HCT116 (cell line): ENCODE measurements around the gene HSPA4. TPM values are rescaled to one million over a fixed set of nuclear protein-coding genes. Genes with fewer than 3 reads are reported as not detected.

Experiments used
- ATAC-seq: fragments of 200-7000 bp; cut with Tn5 transposase; 2 replicates; pipeline ENCODE4 v1.9.1; 2020; ENCODE audit warnings: mild to moderate bottlenecking, moderate library complexity
- BruUV-seq: library from RNA; stranded (reverse); fragments of 400-500 nt; replicated peaks from 2 replicates; lab custom pipeline; 2021; lab: Mats Ljungman, UMichigan
- CTCF ChIA-PET: fragments of 300-600 bp; sonication (Branson Sonifier 250); formaldehyde crosslinking; loops from one replicate; lab custom pipeline; 2021; ENCODE audit warnings: antibody characterized with exemption; lab: Charles Lee
- POLR2A ChIA-PET: fragments of 300-600, 350-600 bp; sonication (Branson Sonifier 250); formaldehyde crosslinking; loops from one replicate; lab custom pipeline; 2021; ENCODE audit warnings: antibody characterized with exemption; lab: Charles Lee
- RAD21 ChIA-PET, 2 experiments: fragments of 300-600 bp; sonication (Branson Sonifier 250); formaldehyde crosslinking; loops; one replicate each; lab custom pipeline; 2023; ENCODE audit warnings: low total read pairs in 2 of 2; ENCODE audit not compliant: uncharacterized antibody in 2 of 2, unreplicated experiment in 2 of 2, low non-redundant PET in 1 of 2; lab: Charles Lee
- DNase-seq: peaks from one replicate; pipeline ENCODE4 v3.0.0-alpha.2; 2010; ENCODE audit warnings: low read depth, low spot score
- H2AFZ ChIP-seq: fragments of 200-600 bp; shearing (Covaris generic), sonication (generic); 2 replicates; pipeline ENCODE4 v1.6.1; 2017; ENCODE audit warnings: low read depth, mixed run types, mixed read lengths, antibody characterized with exemption, low read length; ENCODE audit not compliant: poor library complexity, severe bottlenecking
- H3K27ac ChIP-seq: 2 replicates; pipeline ENCODE4 v1.5.1; 2012; ENCODE audit warnings: low read depth, low read length
- H3K27me3 ChIP-seq: fragments of 200-600 bp; sonication (generic); 2 replicates; pipeline ENCODE4 v1.6.1; 2016; ENCODE audit warnings: mixed run types, low read length, mixed read lengths; ENCODE audit not compliant: insufficient read depth
- H3K36me3 ChIP-seq, 2 experiments: fragments of 200-500 bp in 1 of 2; fragments of 200-600 bp in 1 of 2; sonication (Bioruptor generic) in 1 of 2; sonication (generic) in 1 of 2; 2 replicates each; pipeline versions ENCODE4 v1.5.1 to v1.6.1; 2014 to 2016; ENCODE audit warnings: low read length in 2 of 2, inconsistent platforms in 1 of 2, mixed read lengths in 1 of 2, mixed run types in 1 of 2; ENCODE audit not compliant: insufficient read depth in 2 of 2, control insufficient read depth in 1 of 2
- H3K4me1 ChIP-seq, 2 experiments: fragments of 200-600 bp in 1 of 2; sonication (generic) in 1 of 2; 2 replicates each; pipeline versions ENCODE4 v1.5.1 to v1.6.1; 2012 to 2017; ENCODE audit warnings: low read length in 2 of 2, inconsistent platforms in 1 of 2, mild to moderate bottlenecking in 1 of 2, mixed read lengths in 1 of 2, mixed run types in 1 of 2, moderate library complexity in 1 of 2; ENCODE audit not compliant: insufficient read depth in 2 of 2, control insufficient read depth in 1 of 2
- H3K4me2 ChIP-seq: fragments of 200-600 bp; sonication (generic); 2 replicates; pipeline ENCODE4 v1.6.1; 2017; ENCODE audit warnings: mixed run types, low read length, mixed read lengths
- H3K4me3 ChIP-seq, 2 experiments: fragments of 200-600 bp in 1 of 2; sonication (generic) in 1 of 2; replicated peaks in 1 of 2; 2 replicates each; pipeline ENCODE4 v1.5.1; 2011 to 2016; ENCODE audit warnings: low read length in 2 of 2, control low read depth in 1 of 2, low read depth in 1 of 2, mild to moderate bottlenecking in 1 of 2, mixed read lengths in 1 of 2, mixed run types in 1 of 2
- H3K79me2 ChIP-seq: fragments of 200-600 bp; sonication (generic); 2 replicates; pipeline ENCODE4 v1.6.1; 2017; ENCODE audit warnings: mild to moderate bottlenecking, mixed run types, low read length, moderate library complexity, mixed read lengths; ENCODE audit not compliant: insufficient read depth
- H3K9ac ChIP-seq: fragments of 200-600 bp; sonication (generic); 2 replicates; pipeline ENCODE4 v1.6.1; 2016; ENCODE audit warnings: low read length, mixed read lengths
- H3K9me2 ChIP-seq: fragments of 200-600 bp; sonication (generic), shearing (Covaris generic); 2 replicates; pipeline ENCODE4 v1.6.1; 2017; ENCODE audit warnings: mixed run types, mild to moderate bottlenecking, moderate library complexity; ENCODE audit not compliant: insufficient read depth
- H3K9me3 ChIP-seq, 2 experiments: fragments of 200-500 bp in 1 of 2; fragments of 200-600 bp in 1 of 2; sonication (Bioruptor generic) in 1 of 2; sonication (generic) in 1 of 2; 2 replicates each; pipeline ENCODE4 v1.6.1; 2014 to 2017; ENCODE audit warnings: low read length in 2 of 2, mixed read lengths in 2 of 2, inconsistent platforms in 1 of 2, low read depth in 1 of 2, mild to moderate bottlenecking in 1 of 2, mixed run types in 1 of 2, moderate library complexity in 1 of 2; ENCODE audit not compliant: control insufficient read depth in 1 of 2, insufficient read depth in 1 of 2
- H4K20me1 ChIP-seq: fragments of 200-600 bp; sonication (generic), shearing (Covaris generic); 2 replicates; pipeline ENCODE4 v1.6.1; 2017; ENCODE audit warnings: mixed run types, mild to moderate bottlenecking, moderate library complexity; ENCODE audit not compliant: insufficient read depth
- ATF3 ChIP-seq: IDR thresholded peaks from 2 replicates; pipeline ENCODE4 v1.6.1; 2012
- ELF1 ChIP-seq: IDR thresholded peaks from 2 replicates; pipeline ENCODE4 v1.6.1; 2012; ENCODE audit warnings: low read depth, borderline replicate concordance
- EZH2 ChIP-seq: fragments of 200-600 bp; sonication (generic); IDR thresholded peaks from 2 replicates; pipeline ENCODE4 v1.6.1; 2017; ENCODE audit warnings: antibody characterized with exemption, mixed run types
- JUND ChIP-seq: IDR thresholded peaks from 2 replicates; pipeline ENCODE4 v1.6.1; 2012
- POLR2A ChIP-seq: IDR thresholded peaks from 2 replicates; pipeline ENCODE4 v1.7.0; 2011; ENCODE audit warnings: borderline replicate concordance; ENCODE audit not compliant: insufficient read depth, insufficient read length; ENCODE audit errors: extremely low read depth
- SIN3A ChIP-seq: IDR thresholded peaks from 2 replicates; pipeline ENCODE4 v1.6.1; 2012; ENCODE audit warnings: low read depth
- SP1 ChIP-seq: IDR thresholded peaks from 2 replicates; pipeline ENCODE4 v1.6.1; 2012; ENCODE audit warnings: low read depth
- TCF7L2 ChIP-seq: IDR thresholded peaks from 2 replicates; pipeline ENCODE4 v1.7.0; 2011; ENCODE audit warnings: borderline replicate concordance, inconsistent platforms; ENCODE audit not compliant: insufficient read depth, insufficient read length; ENCODE audit errors: extremely low read depth
- ZBTB33 ChIP-seq: IDR thresholded peaks from 2 replicates; pipeline ENCODE4 v1.6.1; 2011; ENCODE audit warnings: mild to moderate bottlenecking, low read length, moderate library complexity; ENCODE audit not compliant: insufficient replicate concordance; ENCODE audit errors: extremely low read depth
- ZFX ChIP-seq: fragments of 450-650 bp; IDR thresholded peaks from 2 replicates; pipeline ENCODE4 v1.6.1; 2017
- intact Hi-C: fragments of 100-400 bp; cut with micrococcal nuclease; formaldehyde crosslinking; loops from 2 replicates; pipeline ENCODE4 v1.10.0; 2022
- total RNA-seq: library from RNA; stranded (reverse); gene quantifications from one replicate; pipeline ENCODE4 v1.2.1, GENCODE V29; 2021; ENCODE audit not compliant: unreplicated experiment
- TF ChIP-seq, protein P1 (sequence below): IDR thresholded peaks from 2 replicates; pipeline ENCODE4 v1.6.1; 2012; ENCODE audit warnings: low read depth

Gene HSPA4
- total RNA-seq, 1 experiment from 2014 or later, result 212 TPM

DNA sequence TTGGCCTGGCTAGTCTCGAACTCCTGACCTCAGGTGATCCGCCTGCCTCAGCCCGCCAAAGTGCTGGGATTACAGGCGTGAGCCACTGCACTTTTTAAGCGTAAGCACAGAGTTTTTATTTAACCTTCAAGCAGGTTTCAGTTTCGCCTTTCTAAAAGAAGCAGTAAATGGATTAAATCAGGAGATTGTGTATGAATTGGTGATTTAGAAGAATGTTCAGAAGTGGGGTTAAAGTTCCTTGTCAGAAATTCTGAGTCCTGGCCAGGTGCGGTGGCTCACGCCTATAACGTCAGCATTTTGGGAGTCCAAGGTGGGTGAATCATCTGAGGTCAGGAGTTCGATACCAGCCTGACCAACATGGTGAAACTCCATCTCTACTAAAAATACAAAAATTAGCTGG is 12.2 kb downstream of the HSPA4 start:
- TF ChIP-seq TCF7L2 (no peak), ELF1 (no peak), SIN3A (no peak), JUND (no peak), SP1 (no peak), ATF3 (no peak), ZBTB33 (no peak), ZFX (no peak), POLR2A (no peak), EZH2 (no peak)
- TF ChIP-seq, protein P1, sequence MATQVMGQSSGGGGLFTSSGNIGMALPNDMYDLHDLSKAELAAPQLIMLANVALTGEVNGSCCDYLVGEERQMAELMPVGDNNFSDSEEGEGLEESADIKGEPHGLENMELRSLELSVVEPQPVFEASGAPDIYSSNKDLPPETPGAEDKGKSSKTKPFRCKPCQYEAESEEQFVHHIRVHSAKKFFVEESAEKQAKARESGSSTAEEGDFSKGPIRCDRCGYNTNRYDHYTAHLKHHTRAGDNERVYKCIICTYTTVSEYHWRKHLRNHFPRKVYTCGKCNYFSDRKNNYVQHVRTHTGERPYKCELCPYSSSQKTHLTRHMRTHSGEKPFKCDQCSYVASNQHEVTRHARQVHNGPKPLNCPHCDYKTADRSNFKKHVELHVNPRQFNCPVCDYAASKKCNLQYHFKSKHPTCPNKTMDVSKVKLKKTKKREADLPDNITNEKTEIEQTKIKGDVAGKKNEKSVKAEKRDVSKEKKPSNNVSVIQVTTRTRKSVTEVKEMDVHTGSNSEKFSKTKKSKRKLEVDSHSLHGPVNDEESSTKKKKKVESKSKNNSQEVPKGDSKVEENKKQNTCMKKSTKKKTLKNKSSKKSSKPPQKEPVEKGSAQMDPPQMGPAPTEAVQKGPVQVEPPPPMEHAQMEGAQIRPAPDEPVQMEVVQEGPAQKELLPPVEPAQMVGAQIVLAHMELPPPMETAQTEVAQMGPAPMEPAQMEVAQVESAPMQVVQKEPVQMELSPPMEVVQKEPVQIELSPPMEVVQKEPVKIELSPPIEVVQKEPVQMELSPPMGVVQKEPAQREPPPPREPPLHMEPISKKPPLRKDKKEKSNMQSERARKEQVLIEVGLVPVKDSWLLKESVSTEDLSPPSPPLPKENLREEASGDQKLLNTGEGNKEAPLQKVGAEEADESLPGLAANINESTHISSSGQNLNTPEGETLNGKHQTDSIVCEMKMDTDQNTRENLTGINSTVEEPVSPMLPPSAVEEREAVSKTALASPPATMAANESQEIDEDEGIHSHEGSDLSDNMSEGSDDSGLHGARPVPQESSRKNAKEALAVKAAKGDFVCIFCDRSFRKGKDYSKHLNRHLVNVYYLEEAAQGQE, result no peak
- H4K20me1 ChIP-seq, result peaks cover 18% of the 10 kb centered on the region; the same call in 1 of the 2 replicates
- no peak overlapping the region for H3K9ac ChIP-seq
- 0 out of 2 replicates have a peak overlapping the region, but pooled peaks have one; percentile 5 for H3K27ac ChIP-seq
- H3K27me3 ChIP-seq, result no peaks in the 10 kb centered on the region
- no peak overlapping the region for H2AFZ ChIP-seq
- peaks cover 99% of the 10 kb centered on the region for H3K79me2 ChIP-seq
- intact Hi-C loops, result no loop called here
- H3K4me2 ChIP-seq, result peak overlapping the region; percentile 38
- DNase-seq, result no peak
- ChIA-PET RAD21 (no interaction called here), CTCF (no interaction called here), POLR2A (interaction anchor here (1.4 kb wide), 1 partner anchor 12 kb away, joined by 3 read pairs; the partner anchor contains the start of gene HSPA4)
- H3K36me3 ChIP-seq, result peaks cover 6 to 14% of the 10 kb centered on the region in 2 experiments
- H3K4me3 ChIP-seq, result no peak overlapping the region; a peak in 1 of 4 replicates
- H3K9me2 ChIP-seq, result no peaks in the 10 kb centered on the region
- no peaks in the 10 kb centered on the region for H3K9me3 ChIP-seq
- BruUV-seq, result no TSS peak
- ATAC-seq, result peak; percentile 64; the same call in 1 of the 2 replicates
- H3K4me1 ChIP-seq, result peaks cover 10 to 32% of the 10 kb centered on the region in 2 experiments
